GM12878 (cell line): ENCODE measurements around the gene SH2B3. TPM values are rescaled to one million over a fixed set of nuclear protein-coding genes. Genes with fewer than 3 reads are reported as not detected.

ENCODE experiments used
- ATAC-seq: fragments of 200-7000 bp; cut with Tn5 transposase; 3 replicates; pipeline ENCODE4 v1.9.1; 2020; ENCODE audit warnings: mild to moderate bottlenecking, moderate library complexity
- BruUV-seq: library from RNA; stranded (reverse); fragments of 400-500 nt; replicated peaks from 2 replicates; lab custom pipeline; 2021; lab: Mats Ljungman, UMichigan
- CTCF ChIA-PET: fragments of 300-600 bp; sonication (Branson Sonifier 250); formaldehyde crosslinking; extraction: SDS; loops from one replicate; lab custom pipeline; 2021; ENCODE audit warnings: inconsistent platforms; lab: Yijun Ruan, JAX
- POLR2A ChIA-PET: fragments of 350-600 bp; formaldehyde crosslinking; extraction: SDS; loops from one replicate; lab custom pipeline; 2021; ENCODE audit warnings: inconsistent platforms; lab: Charles Lee
- RAD21 ChIA-PET: fragments of 300-600 bp; sonication (Branson Sonifier 250); formaldehyde crosslinking; loops from one replicate; lab custom pipeline; 2023; ENCODE audit warnings: antibody characterized with exemption; ENCODE audit not compliant: unreplicated experiment; lab: Charles Lee
- SMC1A ChIA-PET: fragments of 300-600 bp; sonication (Branson Sonifier 250); formaldehyde crosslinking; loops from one replicate; lab custom pipeline; 2023; ENCODE audit not compliant: unreplicated experiment, uncharacterized antibody; lab: Charles Lee
- DNase-seq: peaks from one replicate; pipeline ENCODE4 v3.0.0-alpha.2; 2011; ENCODE audit warnings: low read depth, low spot score
- FAIRE-seq: peaks from 3 replicates; lab custom pipeline; 2011; peaks lifted over from hg19 to GRCh38; lab: Jason Lieb, UNC
- H2AFZ ChIP-seq: 2 replicates; pipeline ENCODE4 v1.6.0; 2011; ENCODE audit warnings: low read depth, low read length, control low read depth; ENCODE audit not compliant: control insufficient read depth
- H3K27ac ChIP-seq: 2 replicates; pipeline ENCODE4 v1.5.1; 2011; ENCODE audit warnings: control low read depth; ENCODE audit not compliant: control insufficient read depth, insufficient read depth
- H3K27me3 ChIP-seq, 2 experiments: replicated peaks in 1 of 2; 2 replicates each; pipeline versions ENCODE4 v1.6.0 to v1.6.1; 2011; ENCODE audit warnings: low read length in 1 of 2; ENCODE audit not compliant: control insufficient read depth in 2 of 2, insufficient read depth in 2 of 2
- H3K36me3 ChIP-seq, 2 experiments: 2 replicates each; pipeline ENCODE4 v1.5.1; 2011; ENCODE audit warnings: low read length in 1 of 2; ENCODE audit not compliant: control insufficient read depth in 2 of 2, insufficient read depth in 2 of 2
- H3K4me1 ChIP-seq: 2 replicates; pipeline ENCODE4 v1.6.1; 2011; ENCODE audit warnings: mild to moderate bottlenecking, low read length, moderate library complexity, mixed read lengths; ENCODE audit not compliant: control insufficient read depth, insufficient read depth
- H3K4me2 ChIP-seq: 2 replicates; pipeline ENCODE4 v1.6.0; 2011; ENCODE audit warnings: control low read depth; ENCODE audit not compliant: control insufficient read depth, insufficient read depth
- H3K4me3 ChIP-seq: fragments of 200-600 bp; sonication (generic); 2 replicates; pipeline ENCODE4 v1.5.1; 2016
- H3K79me2 ChIP-seq: 2 replicates; pipeline ENCODE4 v1.6.0; 2011; ENCODE audit warnings: low read length; ENCODE audit not compliant: control insufficient read depth, insufficient read depth
- H3K9ac ChIP-seq: 2 replicates; pipeline ENCODE4 v1.8.0; 2011; ENCODE audit warnings: low read length, control low read depth, mixed read lengths; ENCODE audit not compliant: control insufficient read depth, insufficient read depth
- H3K9me3 ChIP-seq: replicated peaks from 3 replicates; pipeline ENCODE4 v1.5.1; 2011; ENCODE audit warnings: mild to moderate bottlenecking, low read length; ENCODE audit not compliant: control insufficient read depth, insufficient read depth
- H4K20me1 ChIP-seq: 2 replicates; pipeline ENCODE4 v1.6.0; 2011; ENCODE audit not compliant: control insufficient read depth, insufficient read depth
- ATF7 ChIP-seq: fragments of 450-650 bp; IDR thresholded peaks from 2 replicates; pipeline ENCODE4 v1.6.1; 2016; ENCODE audit warnings: low read depth, mild to moderate bottlenecking
- BMI1 ChIP-seq: fragments of 450-650 bp; IDR thresholded peaks from 2 replicates; pipeline ENCODE4 v1.6.1; 2016; ENCODE audit warnings: mild to moderate bottlenecking, moderate library complexity, borderline replicate concordance
- EED ChIP-seq: sonication (generic); IDR thresholded peaks from 2 replicates; pipeline ENCODE4 v1.6.1; 2016; ENCODE audit warnings: antibody characterized with exemption, low read depth
- IRF4 ChIP-seq: IDR thresholded peaks from 2 replicates; pipeline ENCODE4 v1.6.1; 2011; ENCODE audit warnings: low read depth, low read length
- WGBS: methylation state at CpG from one replicate; pipeline ENCODE4 v1.1.6; 2016; ENCODE audit warnings: low lambda C conversion rate; ENCODE audit not compliant: insufficient replicate concordance, insufficient coverage; ENCODE audit errors: missing lambda C conversion rate; 5-methylcytosine and 5-hydroxymethylcytosine counted together
- in situ Hi-C: fragments of 300-500 bp; cut with MboI; formaldehyde crosslinking; loops from 9 replicates; pipeline ENCODE4 v1.14.3; 2018; ENCODE audit warnings: mixed read lengths
- intact Hi-C: fragments of 100-400 bp; cut with micrococcal nuclease; formaldehyde crosslinking; loops from one replicate; pipeline ENCODE4 v1.14.2; 2022; ENCODE audit not compliant: unreplicated experiment
- polyA plus RNA-seq, 11 experiments: library from polyadenylated mRNA; depleted of rRNA in 4 of 11; unstranded in 6 of 11; stranded (reverse) in 5 of 11; fragments of >200 nt; fragmentation: Nextera tagmentation in 4 of 11; fragmentation: Illumina TruSeq in 1 of 11; extraction: Ambion mirVana in 4 of 11; extraction: Trizol in 1 of 11; gene quantifications; 1 replicate in 1 of 11; 2 replicates in 10 of 11; pipeline versions ENCODE4 v1.2.1 to v1.2.3, GENCODE V29; 2011 to 2016; ENCODE audit warnings: inconsistent platforms in 2 of 11, missing spikeins in 2 of 11, low read depth in 1 of 11
- total RNA-seq, 4 experiments: library from RNA; depleted of rRNA in 3 of 4; stranded (reverse); fragments of >200 nt in 3 of 4; fragmentation: Illumina TruSeq in 1 of 4; extraction: Trizol in 1 of 4; gene quantifications; 2 replicates each; pipeline versions ENCODE4 v1.2.1 to v1.2.3, GENCODE V29; 2013 to 2021

Gene SH2B3
- total and polyA plus RNA-seq, 10 of the 15 experiments (the other 5 are each of a cell fraction or from before 2014, with no cell fraction given): 5.8 to 46.4 (median 23.3) TPM

GRCh38 chr12:111427417-111428074, 21.8 kb downstream of the SH2B3 start:
- WGBS: 99% methylated on average over 7 of the region's 7 CpGs
- SMC1A ChIA-PET: interaction anchor here (2.4 to 7.7 kb wide), 3 partner anchors 16 to 24 kb away, joined by 10 to 57 read pairs (median 38); no protein-coding TSS in a partner anchor
- intact Hi-C loops (no loop called here), in situ Hi-C loops (loop anchor here (25.0 kb wide), 1 partner anchor 1785 kb away; the partner anchor contains the start of gene TPCN1)
- TF ChIP-seq ATF7 (no peak), EED (no peak), BMI1 (no peak), IRF4 (no peak)
- H3K27ac ChIP-seq: peak overlapping the region; percentile 95; the same call in 1 of the 2 replicates
- POLR2A ChIA-PET: interaction anchor here (1.0 to 12.0 kb wide), 3 partner anchors 16 to 30 kb away, joined by 3 to 188 read pairs (median 50); partner anchors contain the start of gene SH2B3
- H3K4me3 ChIP-seq: no peak overlapping the region
- peaks cover 11 to 12% of the 10 kb centered on the region in 2 experiments for H3K36me3 ChIP-seq
- BruUV-seq: no TSS peak
- H3K9me3 ChIP-seq: no peaks in the 10 kb centered on the region
- CTCF ChIA-PET: interaction anchor here (0.8 to 10.2 kb wide), 5 partner anchors 11 to 31 kb away, joined by 4 to 160 read pairs (median 5); no protein-coding TSS in a partner anchor
- no peak overlapping the region for H2AFZ ChIP-seq
- no peak for FAIRE-seq
- peaks cover 74% of the 10 kb centered on the region for H3K79me2 ChIP-seq
- H3K27me3 ChIP-seq: no peaks in the 10 kb centered on the region
- no peak for DNase-seq
- H3K4me1 ChIP-seq: peaks cover 67% of the 10 kb centered on the region
- peaks cover 7% of the 10 kb centered on the region; the same call in 1 of the 2 replicates for H4K20me1 ChIP-seq
- RAD21 ChIA-PET: interaction anchor here (1.0 to 5.2 kb wide), 4 partner anchors 15 to 25 kb away, joined by 3 to 41 read pairs (median 8); no protein-coding TSS in a partner anchor
- ATAC-seq: no peak
- H3K9ac ChIP-seq: no peak overlapping the region
- H3K4me2 ChIP-seq: peak overlapping the region; percentile 99; the same call in 1 of the 2 replicates
